ENCODE data around the gene AKIRIN1.
"Not testable (repeated sequence)": the region's sequence is repeated elsewhere in the genome, so short reads cannot be mapped to it uniquely, and the experiment has no call there.

- not testable (repeated sequence) for TF ChIP-seq TSHZ2 (CRISPR knock-in tag; IDR thresholded peaks at IDR 0.05); ZFP3 (CRISPR knock-in tag; IDR thresholded peaks at IDR 0.05); ZNF8 (CRISPR knock-in tag; IDR thresholded peaks at IDR 0.05); PATZ1 (CRISPR knock-in tag; IDR thresholded peaks at IDR 0.05; ENCODE audit: borderline replicate concordance); RARB (CRISPR knock-in tag; IDR thresholded peaks at IDR 0.05); PPARA (CRISPR knock-in tag; IDR thresholded peaks at IDR 0.05; ENCODE audit: borderline replicate concordance); ZC3H10 (CRISPR knock-in tag; IDR thresholded peaks at IDR 0.05); ISL1 (CRISPR knock-in tag; IDR thresholded peaks at IDR 0.05); BACH2 (CRISPR knock-in tag; IDR thresholded peaks at IDR 0.05; ENCODE audit: borderline replicate concordance); ARNTL (CRISPR knock-in tag; IDR thresholded peaks at IDR 0.05; ENCODE audit: borderline replicate concordance, low read depth)
Observed at GRCh38 chr1:38973145-38973544, 17.9 kb upstream of the AKIRIN1 start.

Measured in SK-N-SH treated with all-trans-retinoic acid at 6 μM for 48 hours (cell line).